Left kidney (tissue), 2 donors: ENCODE results near the gene TPRX1. TPM values are rescaled to one million over a fixed set of nuclear protein-coding genes. Genes with fewer than 3 reads are reported as not detected.
"Not testable (repeated sequence)": the region's sequence is repeated elsewhere in the genome, so short reads cannot be mapped to it uniquely, and the experiment has no call there.

Experiments used
- DNase-seq: peaks from one replicate; pipeline ENCODE4 v3.0.0-alpha.2; 2013
- polyA plus RNA-seq: library from polyadenylated mRNA; unstranded; fragments of 120-200 nt; gene quantifications from one replicate; pipeline ENCODE4 v1.2.1, GENCODE V29; 2013; ENCODE audit not compliant: insufficient read length

TPRX1 gene
- polyA plus RNA-seq, 1 donor, result not detected

- no peak for DNase-seq
Observed at GRCh38 chr19:47767349-47767748, 37.0 kb downstream of the TPRX1 start.

DNA sequence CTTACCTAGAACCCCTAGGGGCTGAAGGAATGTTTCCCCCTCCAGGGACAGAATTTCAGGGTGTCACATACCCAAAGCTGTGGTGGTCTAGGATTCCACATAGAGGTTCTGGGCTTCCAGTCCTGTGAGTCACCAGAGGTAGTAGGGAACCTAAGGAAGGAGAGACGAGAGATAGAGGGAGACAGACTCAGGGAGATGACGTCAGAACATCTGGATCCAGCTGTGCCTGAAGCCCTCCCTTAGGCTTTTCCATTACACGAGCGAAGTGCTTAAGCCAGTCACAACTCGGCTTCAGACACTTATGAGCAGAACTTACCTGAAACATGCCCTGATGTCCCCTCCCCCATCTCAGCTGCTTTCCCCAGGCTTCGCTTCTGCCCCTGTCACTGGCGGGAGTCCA lies 37.7 kb downstream of the TPRX1 start:
- DNase-seq, result no peak

- DNase-seq, result no peak
Observed at GRCh38 chr19:47766359-47766620, 38.1 kb downstream of the TPRX1 start.

DNA sequence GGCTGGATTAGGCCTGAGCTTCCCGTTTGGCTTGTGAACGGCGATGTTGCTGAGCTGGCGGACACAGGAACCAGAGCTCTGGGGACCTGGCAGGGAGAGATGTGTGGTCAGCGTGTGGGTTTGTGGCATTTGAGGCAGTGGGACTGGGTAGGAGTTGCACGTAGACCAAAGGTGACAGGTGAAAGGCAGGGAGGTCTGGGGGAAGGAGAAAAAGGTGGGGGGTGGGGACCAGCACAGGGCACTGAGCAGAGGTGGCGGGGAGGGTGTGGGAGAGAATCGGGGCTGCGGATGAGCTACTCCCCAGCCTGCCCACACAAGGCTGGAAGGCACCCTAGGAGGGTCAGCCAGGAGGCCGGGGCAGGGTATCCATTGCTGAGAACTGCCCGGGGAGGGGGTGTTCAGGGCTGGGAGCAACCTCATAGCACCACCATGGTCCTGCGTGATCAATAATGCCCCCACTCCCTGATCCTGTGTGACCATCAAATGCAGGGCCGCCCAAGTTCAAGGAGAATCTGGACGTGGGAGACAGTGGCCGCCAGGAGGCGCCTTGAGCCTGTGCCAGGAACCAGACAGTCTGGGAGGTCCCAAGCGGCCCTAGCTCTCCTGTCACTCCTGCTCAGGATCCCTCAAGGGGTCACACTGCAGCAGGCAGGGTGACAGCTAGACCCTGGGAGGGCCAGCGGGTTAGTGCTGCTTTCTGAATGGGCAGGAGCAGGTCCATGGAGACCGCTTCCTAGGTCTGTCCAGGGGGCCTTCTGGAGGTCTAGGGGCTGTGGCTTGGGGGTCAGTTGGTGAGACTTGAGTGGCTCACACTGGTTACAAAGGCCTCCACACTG lies 38.6 kb downstream of the TPRX1 start:
- DNase-seq, result no peak

DNA sequence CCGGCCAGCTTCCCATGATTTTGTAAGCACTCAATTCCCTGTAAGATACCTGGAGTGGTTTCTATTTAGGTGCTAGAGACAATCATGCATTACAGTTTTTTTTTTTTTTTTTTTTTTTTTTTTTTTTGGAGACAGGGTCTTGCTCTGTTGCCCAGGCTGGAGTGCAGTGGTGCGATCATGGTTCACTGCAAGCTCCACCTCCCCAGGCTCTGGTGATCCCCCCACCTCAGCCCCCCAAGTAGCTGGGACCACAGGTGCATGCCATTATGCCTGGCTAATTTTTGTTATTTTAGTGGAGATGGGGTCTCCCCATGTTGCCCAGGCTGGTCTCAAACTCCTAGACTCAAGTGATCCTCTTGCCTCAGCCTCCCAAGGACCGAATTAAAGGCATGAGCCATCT lies 39.6 kb downstream of the TPRX1 start:
- DNase-seq, result not testable (repeated sequence)

DNA sequence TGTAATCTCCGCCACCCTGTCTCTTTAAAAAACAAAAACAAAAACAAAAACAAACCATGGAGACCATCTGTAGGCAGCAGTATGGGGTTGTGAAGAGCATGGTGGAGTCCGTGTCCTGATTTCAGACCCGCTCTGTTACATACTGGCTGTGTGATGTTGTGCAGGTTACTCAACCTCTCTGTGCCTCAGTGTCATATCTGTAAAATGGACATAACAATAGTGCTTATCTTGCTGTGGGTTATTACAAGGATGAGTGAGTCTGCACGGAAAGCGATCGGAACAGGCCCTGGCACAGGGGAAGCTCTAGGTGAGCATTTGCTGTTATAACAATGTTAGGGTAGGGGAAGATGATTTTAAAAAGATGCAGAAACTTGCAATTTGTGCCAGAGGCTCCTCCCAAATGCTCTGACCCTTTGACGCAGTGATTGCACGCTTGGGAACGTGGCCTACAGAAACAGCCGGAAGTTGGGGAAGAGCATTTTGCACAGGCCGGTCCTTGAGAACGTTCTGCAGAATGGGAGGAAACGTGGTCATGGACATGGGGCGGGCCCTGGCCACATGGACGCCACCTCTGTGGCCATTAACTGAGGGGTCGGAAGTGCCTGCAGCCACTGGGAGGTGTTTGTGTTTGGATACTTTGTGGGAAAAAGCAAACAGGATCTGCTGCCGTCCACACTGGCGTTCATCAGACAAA lies 41.6 kb downstream of the TPRX1 start:
- DNase-seq, result no peak

GRCh38 chr19:47762151-47762550 lies 42.2 kb downstream of the TPRX1 start:
- no peak for DNase-seq

GRCh38 chr19:47761566-47761965 lies 42.8 kb downstream of the TPRX1 start:
- DNase-seq, result no peak

GRCh38 chr19:47760632-47760999 lies 43.7 kb downstream of the TPRX1 start:
- DNase-seq, result no peak

GRCh38 chr19:47758443-47758804 lies 45.9 kb downstream of the TPRX1 start:
- DNase-seq, result no peak

GRCh38 chr19:47757617-47758442 lies 46.5 kb downstream of the TPRX1 start:
- DNase-seq, result no peak

DNA sequence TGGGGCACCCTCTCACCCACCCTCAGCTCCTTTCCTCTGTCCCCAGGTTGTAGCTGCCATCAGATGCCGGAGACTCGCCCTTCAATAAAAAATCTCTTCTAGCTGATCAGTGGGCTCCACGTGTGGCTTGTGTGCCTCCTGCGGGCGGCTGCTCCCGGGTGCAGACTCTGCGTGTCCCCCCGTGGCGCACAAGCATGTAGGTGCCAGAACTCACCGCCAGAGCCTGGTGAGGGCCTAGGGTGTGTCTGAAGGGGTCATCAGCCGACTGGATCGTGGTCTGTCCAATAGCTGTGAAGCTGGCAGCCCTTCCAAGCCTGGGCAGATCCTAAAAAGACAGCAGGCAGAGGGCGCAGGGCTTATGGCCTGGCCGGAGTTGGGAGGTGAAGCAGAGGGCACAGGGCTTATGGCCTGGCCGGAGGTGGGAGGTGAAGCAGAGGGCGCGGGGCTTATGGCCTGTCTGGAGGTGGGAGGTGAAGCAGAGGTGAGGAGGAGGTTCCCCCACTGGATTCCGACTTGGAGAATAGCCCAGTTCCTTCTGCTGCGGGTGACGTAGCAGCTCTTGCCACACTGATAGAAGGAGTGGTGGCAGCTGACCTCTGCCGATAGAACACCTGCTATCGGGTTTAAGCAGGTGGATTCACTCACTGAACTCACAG lies 47.3 kb downstream of the TPRX1 start:
- DNase-seq, result no peak

DNA sequence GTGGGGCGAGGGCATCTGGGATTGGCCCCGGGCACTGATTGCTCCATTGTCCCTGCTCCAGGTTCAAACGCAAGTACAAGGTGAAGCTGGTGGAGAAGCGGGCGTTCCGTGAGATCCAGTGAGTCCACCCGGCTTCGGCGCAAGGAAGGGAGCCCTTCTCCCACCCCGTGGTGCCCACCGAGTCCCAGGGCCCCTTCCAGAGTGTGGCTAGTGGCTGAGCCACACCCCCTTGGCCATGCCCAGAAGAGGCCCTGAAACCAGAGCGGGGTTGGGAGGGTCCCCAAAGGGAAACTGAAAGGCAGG lies 47.8 kb downstream of the TPRX1 start:
- no peak for DNase-seq

DNA sequence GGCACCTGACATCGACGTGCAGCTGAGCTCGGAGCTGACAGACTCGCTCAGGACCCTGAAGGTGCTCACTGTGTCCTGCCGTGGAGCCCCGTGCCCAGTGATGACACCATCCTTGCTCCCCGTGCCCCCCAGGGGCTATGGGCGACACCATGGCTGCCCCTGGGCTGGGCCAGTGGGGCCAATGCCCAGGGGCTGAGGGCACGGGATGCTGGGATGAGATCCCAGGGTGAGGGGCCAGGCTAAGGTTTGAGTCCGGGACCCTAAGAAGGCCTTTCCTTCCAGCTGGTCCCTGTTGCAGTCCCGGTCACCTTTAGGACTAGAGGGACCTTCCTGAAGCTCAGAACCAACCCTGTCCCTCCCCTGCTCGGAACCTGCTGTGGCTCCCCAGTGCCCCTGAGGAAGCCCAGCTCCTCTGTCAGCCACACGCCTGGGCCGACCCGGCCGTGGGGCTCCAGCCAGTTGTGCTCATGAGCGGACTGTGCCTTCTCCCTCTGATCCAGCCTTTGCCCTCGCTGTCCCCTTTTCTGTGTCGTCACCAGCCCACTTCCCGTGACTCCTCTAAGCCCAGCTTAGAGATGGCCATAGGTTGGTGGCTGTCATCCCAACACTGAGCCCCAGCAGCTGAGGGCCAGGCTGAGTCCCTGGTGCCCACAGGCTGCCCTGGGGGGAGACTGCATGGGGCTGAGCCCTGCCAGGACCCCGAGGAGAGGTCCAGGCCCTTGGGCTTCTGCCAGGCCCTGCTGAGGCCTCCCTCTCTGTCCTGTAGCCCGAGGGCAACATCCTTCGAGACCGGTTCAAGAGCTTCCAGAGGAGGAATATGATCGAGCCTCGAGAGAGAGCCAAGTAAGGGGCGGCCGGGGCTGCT lies 48.4 kb downstream of the TPRX1 start:
- DNase-seq, result no peak

- DNase-seq, result no peak
Observed at GRCh38 chr19:47755065-47755761, 49.1 kb downstream of the TPRX1 start.

DNA sequence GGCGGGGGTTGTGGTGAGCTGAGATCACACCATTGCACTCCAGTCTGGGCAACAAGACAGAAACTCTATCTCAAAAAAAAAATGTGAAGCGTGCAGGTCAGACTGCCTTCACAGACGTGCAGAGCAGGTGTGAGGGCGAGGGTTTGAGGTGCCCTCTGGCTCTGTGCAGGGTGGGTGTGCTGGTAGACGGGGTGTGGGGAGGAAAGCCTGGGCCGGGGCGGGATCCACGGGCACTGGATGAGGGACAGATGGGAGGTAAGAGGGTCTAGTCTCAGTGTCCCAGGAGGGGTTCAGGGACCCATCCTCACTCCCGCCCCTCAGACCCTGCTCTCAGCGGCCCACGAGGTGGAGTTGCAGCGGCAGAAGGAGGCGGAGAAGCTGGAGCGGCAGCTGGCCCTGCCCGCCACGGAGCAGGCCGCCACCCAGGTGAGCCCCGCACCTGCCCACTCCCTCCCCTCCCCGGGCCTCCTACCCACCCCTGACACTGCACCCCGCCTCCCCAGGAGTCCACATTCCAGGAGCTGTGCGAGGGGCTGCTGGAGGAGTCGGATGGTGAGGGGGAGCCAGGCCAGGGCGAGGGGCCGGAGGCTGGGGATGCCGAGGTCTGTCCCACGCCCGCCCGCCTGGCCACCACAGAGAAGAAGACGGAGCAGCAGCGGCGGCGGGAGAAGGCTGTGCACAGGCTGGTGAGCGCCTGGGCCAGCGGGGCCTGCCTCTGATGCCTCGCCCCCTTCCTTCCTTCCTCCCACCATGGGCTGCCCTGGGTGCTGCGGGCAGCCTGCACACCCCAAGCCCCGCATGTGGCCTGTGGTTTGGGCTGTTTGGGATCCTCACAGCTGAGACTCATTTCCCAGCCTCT lies 49.9 kb downstream of the TPRX1 start:
- DNase-seq, result no peak

- DNase-seq, result no peak
Observed at GRCh38 chr19:47752440-47753211, 51.7 kb downstream of the TPRX1 start.
